ENCODE data around the gene ZSCAN4. TPM values are rescaled to one million over a fixed set of nuclear protein-coding genes. Genes with fewer than 3 reads are reported as not detected.

ZSCAN4 gene
- total RNA-seq, 1 donor from 2014 or later = not detected

GRCh38 chr19:57671124-57671895 lies 2.6 kb downstream of the ZSCAN4 start:
- intact Hi-C loops (cut with DNase I) = no loop called here
- DNase-seq (ENCODE audit: missing footprints) (no peak), ATAC-seq (no peak)

- ATAC-seq (no peak), DNase-seq (ENCODE audit: missing footprints) (no peak)
- intact Hi-C loops (cut with DNase I) = no loop called here
Measured at GRCh38 chr19:57672466-57672865, 3.7 kb downstream of the ZSCAN4 start.

- DNase-seq (ENCODE audit: missing footprints) (no peak), ATAC-seq (no peak)
- intact Hi-C loops (cut with DNase I) = no loop called here
Measured at GRCh38 chr19:57675881-57676280, 7.1 kb downstream of the ZSCAN4 start.

GRCh38 chr19:57682226-57682766 lies 13.6 kb downstream of the ZSCAN4 start:
- ATAC-seq = no peak
- DNase-seq (ENCODE audit: missing footprints) = no peak
- intact Hi-C loops (cut with DNase I) = no loop called here

GRCh38 chr19:57686727-57687126 lies 18.0 kb downstream of the ZSCAN4 start:
- intact Hi-C loops (cut with DNase I) = no loop called here

GRCh38 chr19:57687363-57688010 lies 18.8 kb downstream of the ZSCAN4 start:
- DNase-seq (ENCODE audit: missing footprints) (no peak), ATAC-seq (no peak)
- intact Hi-C loops (cut with DNase I) = no loop called here

More at GRCh38 chr19:57686727-57687126, 18.0 kb downstream of the ZSCAN4 start:
- ATAC-seq (no peak), DNase-seq (ENCODE audit: missing footprints) (no peak)

- intact Hi-C loops (cut with DNase I) = no loop called here
- DNase-seq (ENCODE audit: missing footprints) = no peak
- no peak for ATAC-seq
Measured at GRCh38 chr19:57688011-57688763, 19.5 kb downstream of the ZSCAN4 start.

- intact Hi-C loops (cut with DNase I) = no loop called here
- ATAC-seq = no peak
- DNase-seq (ENCODE audit: missing footprints) = no peak
Measured at GRCh38 chr19:57689750-57690149, 21.0 kb downstream of the ZSCAN4 start.

GRCh38 chr19:57701625-57702024 lies 32.9 kb downstream of the ZSCAN4 start:
- no peak for ATAC-seq
- no peak for DNase-seq (ENCODE audit: missing footprints)
- intact Hi-C loops (cut with DNase I) = no loop called here

- intact Hi-C loops (cut with DNase I) = no loop called here
- DNase-seq (ENCODE audit: missing footprints) (no peak), ATAC-seq (no peak)
Measured at GRCh38 chr19:57706346-57706745, 37.6 kb downstream of the ZSCAN4 start.

GRCh38 chr19:57708641-57709361 lies 40.1 kb downstream of the ZSCAN4 start, which contains the start of gene ZNF154:
Gene ZNF154, minus strand, starts transcription at chr19:57709204. Its CDS starts 233 bp downstream, at chr19:57708971.
- intact Hi-C loops (cut with DNase I) = no loop called here
- DNase-seq (ENCODE audit: missing footprints) (no peak), ATAC-seq (peak; percentile 59)

- no peak for DNase-seq (ENCODE audit: missing footprints)
- intact Hi-C loops (cut with DNase I) = no loop called here
- ATAC-seq = no peak
Measured at GRCh38 chr19:57709616-57710015, 40.9 kb downstream of the ZSCAN4 start.

- ATAC-seq (no peak), DNase-seq (ENCODE audit: missing footprints) (no peak)
- intact Hi-C loops (cut with DNase I) = no loop called here
Measured at GRCh38 chr19:57712222-57712621, 43.5 kb downstream of the ZSCAN4 start.

GRCh38 chr19:57719424-57719823 lies 50.7 kb downstream of the ZSCAN4 start:
- intact Hi-C loops (cut with DNase I) = no loop called here
- ATAC-seq = no peak
- DNase-seq (ENCODE audit: missing footprints) = no peak

GRCh38 chr19:57719901-57720519 lies 51.3 kb downstream of the ZSCAN4 start:
- DNase-seq (ENCODE audit: missing footprints) (no peak), ATAC-seq (no peak)
- intact Hi-C loops (cut with DNase I) = loop anchor here (10.0 kb wide), 1 partner anchor 245 kb away; the partner anchor contains the start of gene ZNF772

- intact Hi-C loops (cut with DNase I) = loop anchor here (10.0 kb wide), 1 partner anchor 246 kb away; the partner anchor contains the start of gene ZNF772
- ATAC-seq = no peak
- no peak for DNase-seq (ENCODE audit: missing footprints)
Measured at GRCh38 chr19:57720878-57721277, 52.1 kb downstream of the ZSCAN4 start.
